Prostate gland (tissue), 2 donors: ENCODE results near the gene INHBC.
"Not testable (repeated sequence)": the region's sequence is repeated elsewhere in the genome, so short reads cannot be mapped to it uniquely, and the experiment has no call there.

ENCODE experiments used
- POLR2A ChIP-seq: fragments of 450-650 bp; IDR thresholded peaks from one replicate; pipeline ENCODE4 v1.6.1; 2016; ENCODE audit warnings: antibody characterized with exemption, mild to moderate bottlenecking
- POLR2AphosphoS5 ChIP-seq: sonication (generic); formaldehyde crosslinking; IDR thresholded peaks from one replicate; pipeline ENCODE4 v1.6.1; 2017; ENCODE audit warnings: antibody characterized with exemption
- TF ChIP-seq, protein P1 (sequence below), 4 experiments: fragments of 200-600 bp in 2 of 4; fragments of 450-650 bp in 2 of 4; sonication (generic) in 2 of 4; IDR thresholded peaks; 1 replicate in 3 of 4; 2 replicates in 1 of 4; pipeline ENCODE4 v1.5.1; 2016 to 2019; ENCODE audit warnings: antibody characterized with exemption in 4 of 4, mild to moderate bottlenecking in 2 of 4, moderate library complexity in 2 of 4

DNA sequence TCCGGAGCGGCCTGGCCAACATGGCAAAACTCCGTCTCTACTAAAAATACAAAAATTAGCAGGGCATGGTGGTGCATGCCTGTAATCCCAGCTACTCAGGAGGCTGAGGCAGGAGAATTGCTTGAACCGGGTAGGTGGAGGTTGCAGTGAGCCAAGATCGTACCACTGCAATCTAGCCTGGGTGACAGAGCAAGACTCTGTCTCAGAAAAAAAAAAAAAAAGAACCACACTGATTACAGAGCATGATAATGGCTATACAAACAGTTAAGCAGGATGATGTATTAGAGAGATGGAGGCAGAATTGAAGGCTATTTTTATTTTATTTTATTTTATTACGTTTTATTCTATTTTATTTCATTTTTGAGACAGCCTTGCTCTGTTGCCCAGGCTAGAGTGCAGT is 9.8 kb downstream of the INHBC start:
- TF ChIP-seq, protein P1, sequence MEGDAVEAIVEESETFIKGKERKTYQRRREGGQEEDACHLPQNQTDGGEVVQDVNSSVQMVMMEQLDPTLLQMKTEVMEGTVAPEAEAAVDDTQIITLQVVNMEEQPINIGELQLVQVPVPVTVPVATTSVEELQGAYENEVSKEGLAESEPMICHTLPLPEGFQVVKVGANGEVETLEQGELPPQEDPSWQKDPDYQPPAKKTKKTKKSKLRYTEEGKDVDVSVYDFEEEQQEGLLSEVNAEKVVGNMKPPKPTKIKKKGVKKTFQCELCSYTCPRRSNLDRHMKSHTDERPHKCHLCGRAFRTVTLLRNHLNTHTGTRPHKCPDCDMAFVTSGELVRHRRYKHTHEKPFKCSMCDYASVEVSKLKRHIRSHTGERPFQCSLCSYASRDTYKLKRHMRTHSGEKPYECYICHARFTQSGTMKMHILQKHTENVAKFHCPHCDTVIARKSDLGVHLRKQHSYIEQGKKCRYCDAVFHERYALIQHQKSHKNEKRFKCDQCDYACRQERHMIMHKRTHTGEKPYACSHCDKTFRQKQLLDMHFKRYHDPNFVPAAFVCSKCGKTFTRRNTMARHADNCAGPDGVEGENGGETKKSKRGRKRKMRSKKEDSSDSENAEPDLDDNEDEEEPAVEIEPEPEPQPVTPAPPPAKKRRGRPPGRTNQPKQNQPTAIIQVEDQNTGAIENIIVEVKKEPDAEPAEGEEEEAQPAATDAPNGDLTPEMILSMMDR (IDR thresholded peaks at IDR 0.05) = not testable (repeated sequence)
- TF ChIP-seq POLR2AphosphoS5, POLR2A: not testable (repeated sequence)
